Tibial nerve (tissue), 4 donors: ENCODE results near the gene GALNT13. TPM values are rescaled to one million over a fixed set of nuclear protein-coding genes. Genes with fewer than 3 reads are reported as not detected.

Experiments
- DNase-seq, 2 donors: peaks; one replicate each; pipeline ENCODE4 v3.0.0-alpha.2; 2019; ENCODE audit warnings: low spot score in 2 of 2
- H3K27ac ChIP-seq, 4 donors: fragments of 200-600 bp; sonication (generic) in 3 of 4; one replicate each; pipeline ENCODE4 v1.5.1; 2017 to 2019; ENCODE audit warnings: mild to moderate bottlenecking in 1 of 4
- H3K27me3 ChIP-seq, 2 donors: fragments of 200-600 bp; sonication (generic) in 1 of 2; one replicate each; pipeline versions ENCODE4 v1.5.1 to v1.6.0; 2017 to 2019
- H3K36me3 ChIP-seq, 3 donors: fragments of 200-600 bp; sonication (generic); one replicate each; pipeline ENCODE4 v1.5.1; 2018 to 2019
- H3K4me1 ChIP-seq, 4 donors: fragments of 200-600 bp; sonication (generic) in 3 of 4; one replicate each; pipeline ENCODE4 v1.5.1; 2017 to 2019
- H3K4me3 ChIP-seq, 4 donors: fragments of 200-600 bp; sonication (generic) in 3 of 4; one replicate each; pipeline ENCODE4 v1.5.1; 2017 to 2019; ENCODE audit warnings: mild to moderate bottlenecking in 1 of 4, moderate library complexity in 1 of 4
- H3K9me3 ChIP-seq, 4 donors: fragments of 200-600 bp; sonication (generic) in 3 of 4; one replicate each; pipeline ENCODE4 v1.5.1; 2017 to 2019
- EP300 ChIP-seq, 2 donors: sonication (generic); formaldehyde crosslinking; IDR thresholded peaks; one replicate each; pipeline ENCODE4 v1.6.1; 2017; ENCODE audit warnings: antibody characterized with exemption in 2 of 2, mild to moderate bottlenecking in 1 of 2
- POLR2A ChIP-seq, 2 donors: fragments of 450-650 bp; IDR thresholded peaks; one replicate each; pipeline ENCODE4 v1.6.1; 2017; ENCODE audit warnings: antibody characterized with exemption in 2 of 2, mild to moderate bottlenecking in 2 of 2, moderate library complexity in 2 of 2
- WGBS, 2 donors: methylation state at CpG; one replicate each; pipeline ENCODE4 v1.1.5; 2018; 5-methylcytosine and 5-hydroxymethylcytosine counted together
- total RNA-seq, 4 donors: library from RNA; depleted of rRNA; stranded (reverse); fragments of >200 nt; gene quantifications; one replicate each; pipeline ENCODE4 v1.1.0, GENCODE V29; 2016
- TF ChIP-seq, protein P1 (sequence below), 5 experiments: fragments of 200-600 bp in 3 of 5; fragments of 450-650 bp in 2 of 5; sonication (generic) in 3 of 5; IDR thresholded peaks; one replicate each; pipeline ENCODE4 v1.5.1; 2016 to 2019; ENCODE audit warnings: antibody characterized with exemption in 5 of 5, mild to moderate bottlenecking in 3 of 5, moderate library complexity in 2 of 5

The GALNT13 gene
- total RNA-seq, 4 donors from 2014 or later, result under 0.01 to 3.1 (median 1.3) TPM; not detected in 1

- H3K36me3 ChIP-seq, result no peaks in the 10 kb centered on the region
- H3K27ac ChIP-seq, result no peak overlapping the region
- no peaks in the 10 kb centered on the region for H3K4me1 ChIP-seq
- H3K27me3 ChIP-seq, result no peaks in the 10 kb centered on the region
- TF ChIP-seq, protein P1, sequence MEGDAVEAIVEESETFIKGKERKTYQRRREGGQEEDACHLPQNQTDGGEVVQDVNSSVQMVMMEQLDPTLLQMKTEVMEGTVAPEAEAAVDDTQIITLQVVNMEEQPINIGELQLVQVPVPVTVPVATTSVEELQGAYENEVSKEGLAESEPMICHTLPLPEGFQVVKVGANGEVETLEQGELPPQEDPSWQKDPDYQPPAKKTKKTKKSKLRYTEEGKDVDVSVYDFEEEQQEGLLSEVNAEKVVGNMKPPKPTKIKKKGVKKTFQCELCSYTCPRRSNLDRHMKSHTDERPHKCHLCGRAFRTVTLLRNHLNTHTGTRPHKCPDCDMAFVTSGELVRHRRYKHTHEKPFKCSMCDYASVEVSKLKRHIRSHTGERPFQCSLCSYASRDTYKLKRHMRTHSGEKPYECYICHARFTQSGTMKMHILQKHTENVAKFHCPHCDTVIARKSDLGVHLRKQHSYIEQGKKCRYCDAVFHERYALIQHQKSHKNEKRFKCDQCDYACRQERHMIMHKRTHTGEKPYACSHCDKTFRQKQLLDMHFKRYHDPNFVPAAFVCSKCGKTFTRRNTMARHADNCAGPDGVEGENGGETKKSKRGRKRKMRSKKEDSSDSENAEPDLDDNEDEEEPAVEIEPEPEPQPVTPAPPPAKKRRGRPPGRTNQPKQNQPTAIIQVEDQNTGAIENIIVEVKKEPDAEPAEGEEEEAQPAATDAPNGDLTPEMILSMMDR (IDR thresholded peaks at IDR 0.05), result no peak
- TF ChIP-seq POLR2A (IDR thresholded peaks at IDR 0.05) (no peak), EP300 (IDR thresholded peaks at IDR 0.05) (no peak)
- no peak overlapping the region for H3K4me3 ChIP-seq
- DNase-seq, result no peak
- 87% methylated on average over 2 of the region's 2 CpGs for WGBS, 2 donors
- no peaks in the 10 kb centered on the region for H3K9me3 ChIP-seq
Measured at GRCh38 chr2:154048905-154049304, 177.2 kb downstream of the GALNT13 start.

DNA sequence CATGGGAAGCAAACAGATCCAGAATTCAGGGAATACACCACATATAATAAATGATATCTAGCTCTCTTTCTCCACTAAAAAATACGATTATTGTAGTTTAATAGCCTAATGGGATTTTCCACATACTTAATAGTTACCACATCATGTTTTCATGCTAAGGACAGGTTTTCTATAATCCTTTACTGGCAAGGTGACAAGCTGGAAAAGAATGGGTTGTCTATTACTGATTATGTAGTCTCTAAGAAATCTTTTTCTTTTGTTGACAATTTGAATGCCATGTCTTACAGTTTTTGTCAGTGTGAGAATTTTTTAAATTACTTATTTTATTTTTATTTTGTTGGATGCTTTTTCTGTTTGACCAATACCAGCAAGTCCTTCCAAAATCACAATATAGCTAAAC lies 177.8 kb downstream of the GALNT13 start:
- no peaks in the 10 kb centered on the region for H3K27me3 ChIP-seq
- no peaks in the 10 kb centered on the region for H3K4me1 ChIP-seq
- 50 to 65% methylated on average over 1 of the region's 1 CpG for WGBS, 2 donors
- H3K36me3 ChIP-seq, result no peaks in the 10 kb centered on the region
- TF ChIP-seq, protein P1 (IDR thresholded peaks at IDR 0.05), result no peak
- TF ChIP-seq POLR2A (IDR thresholded peaks at IDR 0.05), result no peak
- no peak for TF ChIP-seq EP300 (IDR thresholded peaks at IDR 0.05)
- H3K9me3 ChIP-seq, result no peaks in the 10 kb centered on the region
- H3K27ac ChIP-seq, result no peak overlapping the region
- no peak for DNase-seq
- H3K4me3 ChIP-seq, result no peak overlapping the region

DNA sequence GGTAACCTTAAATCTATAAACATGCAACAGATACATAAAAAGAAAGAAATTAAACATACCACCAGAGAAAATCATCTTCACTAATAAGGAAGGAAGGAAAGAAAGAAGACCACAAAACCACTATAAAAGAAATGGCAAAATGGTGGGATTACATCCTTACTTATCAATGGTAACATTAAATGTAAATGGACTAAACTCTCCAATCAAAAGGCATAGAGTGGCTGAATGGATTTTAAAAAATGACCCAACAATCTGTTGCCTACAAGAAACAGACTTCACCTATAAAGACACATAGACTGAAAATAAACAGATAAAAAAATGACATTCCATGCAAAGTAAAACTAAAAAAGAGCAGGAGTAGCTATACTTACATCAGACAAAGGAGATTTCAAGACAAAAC lies 195.4 kb downstream of the GALNT13 start:
- TF ChIP-seq, protein P1 (IDR thresholded peaks at IDR 0.05), result no peak
- no peak for TF ChIP-seq EP300 (IDR thresholded peaks at IDR 0.05)
- TF ChIP-seq POLR2A (IDR thresholded peaks at IDR 0.05), result no peak
- no peak for DNase-seq
- no peak overlapping the region for H3K4me3 ChIP-seq
- no peaks in the 10 kb centered on the region for H3K4me1 ChIP-seq
- H3K27me3 ChIP-seq, result no peaks in the 10 kb centered on the region
- no peaks in the 10 kb centered on the region for H3K36me3 ChIP-seq
- H3K9me3 ChIP-seq, result peaks cover 0 to 9% (median 0%) of the 10 kb centered on the region in 4 donors
- no peak overlapping the region for H3K27ac ChIP-seq

DNA sequence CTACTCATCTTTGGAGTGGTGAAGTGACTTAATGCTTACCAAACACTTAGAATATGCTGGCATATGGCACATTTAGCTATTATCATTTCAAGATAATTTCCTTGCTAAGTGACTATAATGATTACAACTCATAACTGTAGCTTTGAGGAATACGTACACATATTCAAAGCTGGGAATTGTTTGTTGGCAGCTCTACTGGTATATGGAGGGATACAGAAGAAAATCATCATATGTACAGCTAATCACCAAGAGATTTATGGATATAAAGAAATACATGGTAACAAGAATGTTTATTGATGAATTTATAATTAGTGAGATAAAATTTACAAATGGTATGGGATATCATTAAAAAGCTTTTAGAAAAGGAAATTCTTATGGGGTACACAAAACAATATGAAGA lies 207.2 kb downstream of the GALNT13 start:
- Histone ChIP-seq H3K36me3 (no peaks in the 10 kb centered on the region), H3K4me1 (no peaks in the 10 kb centered on the region), H3K27ac (no peak overlapping the region), H3K27me3 (no peaks in the 10 kb centered on the region), H3K4me3 (no peak overlapping the region), H3K9me3 (no peaks in the 10 kb centered on the region)
- TF ChIP-seq POLR2A (IDR thresholded peaks at IDR 0.05) (no peak), EP300 (IDR thresholded peaks at IDR 0.05) (no peak)
- TF ChIP-seq, protein P1 (IDR thresholded peaks at IDR 0.05), result no peak
- DNase-seq, result no peak
- 66 to 76% methylated on average over 1 of the region's 1 CpG for WGBS, 2 donors

DNA sequence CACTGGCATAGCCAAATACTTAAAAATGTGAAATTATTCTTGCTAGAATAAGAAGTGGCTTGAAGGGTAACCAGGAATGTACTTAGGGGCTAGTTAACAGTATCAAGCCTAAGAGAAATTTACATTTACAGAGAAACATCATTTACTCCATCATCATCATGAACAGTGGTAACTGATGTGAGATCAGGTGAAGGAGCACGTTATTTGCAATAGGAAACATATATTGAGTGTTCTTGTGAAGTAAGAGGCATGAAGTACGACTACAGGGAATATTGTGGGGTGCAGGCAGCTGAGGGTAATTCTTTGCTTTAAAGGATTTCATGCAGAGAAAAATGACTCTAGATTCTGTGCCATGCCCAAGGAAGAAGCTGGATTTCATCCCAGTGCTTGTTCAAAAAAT lies 220.8 kb downstream of the GALNT13 start:
- no peak overlapping the region for H3K27ac ChIP-seq
- H3K4me1 ChIP-seq, result no peaks in the 10 kb centered on the region
- H3K36me3 ChIP-seq, result no peaks in the 10 kb centered on the region
- 78 to 84% methylated on average over 2 of the region's 2 CpGs for WGBS, 2 donors
- no peaks in the 10 kb centered on the region for H3K27me3 ChIP-seq
- no peak overlapping the region for H3K4me3 ChIP-seq
- no peaks in the 10 kb centered on the region for H3K9me3 ChIP-seq
- TF ChIP-seq, protein P1 (IDR thresholded peaks at IDR 0.05), result no peak
- TF ChIP-seq EP300 (IDR thresholded peaks at IDR 0.05) (no peak), POLR2A (IDR thresholded peaks at IDR 0.05) (no peak)
- DNase-seq, result no peak
